HEK293 (cell line): Measurements from ENCODE around the gene SPATA12.
A peak's percentile ranks its signal among the peaks of the same experiment; 100 is the strongest.

Source experiments
- CTCF ChIA-PET: fragments of 350-600 bp; formaldehyde crosslinking; extraction: SDS; loops from one replicate; lab custom pipeline; 2021; ENCODE audit warnings: antibody characterized with exemption; lab: Yijun Ruan, JAX
- POLR2A ChIA-PET: fragments of 300-600 bp; formaldehyde crosslinking; extraction: SDS; loops from one replicate; lab custom pipeline; 2020; ENCODE audit warnings: antibody characterized with exemption, inconsistent platforms; lab: Yijun Ruan, JAX
- H3K27ac ChIP-seq: fragments of 200-500 bp; sonication (Bioruptor generic); 2 replicates; pipeline ENCODE4 v1.5.1; 2014; ENCODE audit warnings: low read depth, low read length, control low read depth, inconsistent platforms; ENCODE audit errors: extremely low read depth
- H3K36me3 ChIP-seq, 2 experiments: fragments of 200-500 bp in 1 of 2; sonication (Bioruptor generic) in 1 of 2; 1 replicate in 1 of 2; 2 replicates in 1 of 2; pipeline ENCODE4 v1.5.1; 2014 to 2017; ENCODE audit warnings: inconsistent platforms in 2 of 2, low read length in 2 of 2; ENCODE audit not compliant: control insufficient read depth in 2 of 2, insufficient read depth in 1 of 2
- H3K4me1 ChIP-seq: fragments of 200-500 bp; sonication (Bioruptor generic); 2 replicates; pipeline ENCODE4 v1.5.1; 2014; ENCODE audit warnings: mild to moderate bottlenecking, low read length, inconsistent platforms; ENCODE audit not compliant: control insufficient read depth, insufficient read depth
- H3K4me3 ChIP-seq: 2 replicates; pipeline ENCODE4 v1.5.1; 2011; ENCODE audit warnings: low read depth, mild to moderate bottlenecking, control low read depth, low read length, moderate library complexity
- H3K9me3 ChIP-seq: fragments of 200-500 bp; sonication (Bioruptor generic); 2 replicates; pipeline ENCODE4 v1.5.1; 2014; ENCODE audit warnings: low read depth, low read length, inconsistent platforms; ENCODE audit not compliant: control insufficient read depth, insufficient read depth
- AEBP2 ChIP-seq: fragments of 450-650 bp; formaldehyde crosslinking; IDR thresholded peaks from 2 replicates; pipeline ENCODE4 v1.5.1; 2016; ENCODE audit warnings: missing biosample characterization, missing genetic modification characterization, borderline replicate concordance
- HOXA7 ChIP-seq: sonication (generic); formaldehyde crosslinking; IDR thresholded peaks from 2 replicates; pipeline ENCODE4 v1.8.1; 2022; ENCODE audit warnings: missing genetic modification reagents, borderline replicate concordance
- KLF10 ChIP-seq: fragments of 450-650 bp; IDR thresholded peaks from 2 replicates; pipeline ENCODE4 v1.5.1; 2018; ENCODE audit warnings: missing biosample characterization, mild to moderate bottlenecking, missing genetic modification characterization
- MYNN ChIP-seq: fragments of 450-650 bp; formaldehyde crosslinking; IDR thresholded peaks from 2 replicates; pipeline ENCODE4 v1.5.1; 2016; ENCODE audit warnings: missing biosample characterization, missing genetic modification characterization, borderline replicate concordance
- OSR2 ChIP-seq: fragments of 450-650 bp; formaldehyde crosslinking; IDR thresholded peaks from 2 replicates; pipeline ENCODE4 v1.5.1; 2016; ENCODE audit warnings: missing biosample characterization, missing genetic modification characterization
- PRDM6 ChIP-seq: fragments of 450-650 bp; formaldehyde crosslinking; IDR thresholded peaks from 2 replicates; pipeline ENCODE4 v1.5.1; 2017; ENCODE audit warnings: missing biosample characterization, missing genetic modification characterization
- REST ChIP-seq: fragments of 450-650 bp; formaldehyde crosslinking; IDR thresholded peaks from 2 replicates; pipeline ENCODE4 v1.5.1; 2016; ENCODE audit warnings: missing biosample characterization, missing genetic modification characterization
- SALL2 ChIP-seq: fragments of 450-650 bp; formaldehyde crosslinking; IDR thresholded peaks from 2 replicates; pipeline ENCODE4 v1.5.0; 2017; ENCODE audit warnings: missing biosample characterization, mild to moderate bottlenecking, missing genetic modification characterization, borderline replicate concordance
- SP2 ChIP-seq: fragments of 450-650 bp; formaldehyde crosslinking; IDR thresholded peaks from 2 replicates; pipeline ENCODE4 v1.5.1; 2016; ENCODE audit warnings: missing biosample characterization, missing genetic modification characterization
- WT1 ChIP-seq: fragments of 450-650 bp; formaldehyde crosslinking; IDR thresholded peaks from 2 replicates; pipeline ENCODE4 v1.5.1; 2016; ENCODE audit warnings: missing biosample characterization, missing genetic modification characterization
- ZBTB1 ChIP-seq: fragments of 450-650 bp; formaldehyde crosslinking; IDR thresholded peaks from 2 replicates; pipeline ENCODE4 v1.5.1; 2016; ENCODE audit warnings: missing biosample characterization, missing genetic modification characterization
- ZBTB44 ChIP-seq: fragments of 450-650 bp; IDR thresholded peaks from 2 replicates; pipeline ENCODE4 v1.5.1; 2018; ENCODE audit warnings: missing biosample characterization, mild to moderate bottlenecking, missing genetic modification characterization
- ZBTB6 ChIP-seq: fragments of 450-650 bp; formaldehyde crosslinking; IDR thresholded peaks from 2 replicates; pipeline ENCODE4 v1.5.1; 2017; ENCODE audit warnings: missing biosample characterization, missing genetic modification characterization
- ZNF114 ChIP-seq: fragments of 450-650 bp; formaldehyde crosslinking; IDR thresholded peaks from 2 replicates; pipeline ENCODE4 v1.5.0; 2017; ENCODE audit warnings: missing biosample characterization, missing genetic modification characterization
- ZNF175 ChIP-seq: fragments of 450-650 bp; formaldehyde crosslinking; IDR thresholded peaks from 2 replicates; pipeline ENCODE4 v1.5.1; 2016; ENCODE audit warnings: missing biosample characterization, missing genetic modification characterization
- ZNF221 ChIP-seq: fragments of 450-650 bp; formaldehyde crosslinking; IDR thresholded peaks from 2 replicates; pipeline ENCODE4 v1.5.1; 2017; ENCODE audit warnings: missing biosample characterization, missing genetic modification characterization, borderline replicate concordance
- ZNF223 ChIP-seq: fragments of 450-650 bp; formaldehyde crosslinking; IDR thresholded peaks from 2 replicates; pipeline ENCODE4 v1.5.1; 2016; ENCODE audit warnings: missing biosample characterization, missing genetic modification characterization
- ZNF510 ChIP-seq: fragments of 450-650 bp; formaldehyde crosslinking; IDR thresholded peaks from 2 replicates; pipeline ENCODE4 v1.5.1; 2018; ENCODE audit warnings: mild to moderate bottlenecking, missing genetic modification characterization, missing biosample characterization; ENCODE audit not compliant: insufficient replicate concordance
- ZNF544 ChIP-seq: fragments of 450-650 bp; formaldehyde crosslinking; IDR thresholded peaks from 2 replicates; pipeline ENCODE4 v1.5.0; 2017; ENCODE audit warnings: missing biosample characterization, missing genetic modification characterization
- ZNF561 ChIP-seq: fragments of 450-650 bp; IDR thresholded peaks from 2 replicates; pipeline ENCODE4 v1.5.1; 2018; ENCODE audit warnings: missing biosample characterization, missing genetic modification characterization, borderline replicate concordance
- ZNF610 ChIP-seq: fragments of 450-650 bp; formaldehyde crosslinking; IDR thresholded peaks from 2 replicates; pipeline ENCODE4 v1.5.1; 2016; ENCODE audit warnings: missing biosample characterization, missing genetic modification characterization, borderline replicate concordance
- ZNF777 ChIP-seq: fragments of 450-650 bp; formaldehyde crosslinking; IDR thresholded peaks from 2 replicates; pipeline ENCODE4 v1.5.1; 2017; ENCODE audit warnings: missing biosample characterization, missing genetic modification characterization, borderline replicate concordance
- ZSCAN30 ChIP-seq: fragments of 450-650 bp; IDR thresholded peaks from 2 replicates; pipeline ENCODE4 v1.5.1; 2018; ENCODE audit warnings: missing biosample characterization, mild to moderate bottlenecking, missing genetic modification characterization, moderate library complexity

SPATA12 gene

GRCh38 chr3:57030721-57031120 is 29.7 kb upstream of the SPATA12 start (continued):
- TF ChIP-seq ZBTB44 (tag by site-specific recombination), result peak; percentile 52
- TF ChIP-seq PRDM6, result peak; percentile 75
- peak; percentile 46; the same call in 1 of the 2 replicates for TF ChIP-seq OSR2
- TF ChIP-seq MYNN (tag by site-specific recombination), result no peak
- no peak for TF ChIP-seq ZNF777 (tag by site-specific recombination)
- TF ChIP-seq ZBTB1 (tag by site-specific recombination), result no peak
- TF ChIP-seq WT1, result peak; percentile 84

- ChIA-PET CTCF (no interaction called here), POLR2A (no interaction called here)
- peaks cover 8% of the 10 kb centered on the region for H3K4me1 ChIP-seq
- TF ChIP-seq REST (peak; percentile 68), SP2 (tag by site-specific recombination) (no peak)
- TF ChIP-seq, all 188 proteins: peak for 1
- Histone ChIP-seq H3K9me3 (no peaks in the 10 kb centered on the region), H3K4me3 (no peak overlapping the region), H3K27ac (no peak overlapping the region), H3K36me3 (no peaks in the 10 kb centered on the region)
Observed at GRCh38 chr3:57031631-57032541, 28.6 kb upstream of the SPATA12 start.

GRCh38 chr3:57036952-57037351 is 23.5 kb upstream of the SPATA12 start:
- Histone ChIP-seq H3K4me1 (no peaks in the 10 kb centered on the region), H3K36me3 (no peaks in the 10 kb centered on the region), H3K4me3 (no peak overlapping the region), H3K27ac (no peak overlapping the region), H3K9me3 (no peaks in the 10 kb centered on the region)
- POLR2A ChIA-PET, result no interaction called here
- CTCF ChIA-PET, result no interaction called here
- TF ChIP-seq ZNF114, result no peak
- no peak for TF ChIP-seq SALL2 (tag by site-specific recombination)
- no peak for TF ChIP-seq ZNF223 (tag by site-specific recombination)
- TF ChIP-seq ZNF175 (tag by site-specific recombination), result no peak
- no peak for TF ChIP-seq ZNF510 (tag by site-specific recombination)
- TF ChIP-seq ZSCAN30, result no peak
- no peak for TF ChIP-seq ZNF221 (tag by site-specific recombination)
- no peak for TF ChIP-seq HOXA7 (CRISPR knock-in tag)
- TF ChIP-seq ZNF544 (tag by site-specific recombination), result no peak
- no peak for TF ChIP-seq ZNF610 (tag by site-specific recombination)
- TF ChIP-seq WT1, result no peak
- no peak for TF ChIP-seq ZBTB6 (tag by site-specific recombination)
- no peak for TF ChIP-seq KLF10
- TF ChIP-seq AEBP2 (tag by site-specific recombination), result no peak
- TF ChIP-seq ZNF561, result no peak
